Activated CD4-positive, alpha-beta T cell treated with anti-CD3 and anti-CD28 coated beads, Interleukin-2, Interleukin-4, amounts not matched to agents 100 ng/mL and 50 ng/mL, durations not matched to agents 16 hours and 8 hours (primary cell): ENCODE data around the gene ZNF496.
"Not testable (repeated sequence)": the region's sequence is repeated elsewhere in the genome, so short reads cannot be mapped to it uniquely, and the experiment has no call there.

Source experiments
- DNase-seq: peaks from one replicate; pipeline ENCODE4 v3.0.0-alpha.2; 2020; ENCODE audit warnings: low spot score

Gene ZNF496

DNA sequence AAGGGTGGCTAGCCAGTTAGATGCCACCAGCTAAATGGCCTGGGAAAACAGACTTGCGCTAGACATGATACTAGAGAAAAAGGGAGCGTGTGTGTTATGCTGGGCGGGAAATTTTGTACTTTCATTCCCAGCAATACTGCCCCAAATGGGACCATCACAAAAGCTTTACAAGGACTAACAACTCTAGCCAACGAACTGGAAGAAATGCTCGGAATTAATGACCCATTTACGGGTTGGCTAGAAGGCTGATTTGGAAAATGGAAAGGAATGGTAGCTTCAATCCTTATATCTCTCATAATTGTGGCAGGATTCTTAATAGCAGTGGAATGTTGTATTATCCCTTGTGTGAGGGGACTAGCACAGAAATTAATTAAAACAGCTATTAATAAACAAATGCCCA, 27.9 kb upstream of the ZNF496 start:
- DNase-seq: no peak

DNA sequence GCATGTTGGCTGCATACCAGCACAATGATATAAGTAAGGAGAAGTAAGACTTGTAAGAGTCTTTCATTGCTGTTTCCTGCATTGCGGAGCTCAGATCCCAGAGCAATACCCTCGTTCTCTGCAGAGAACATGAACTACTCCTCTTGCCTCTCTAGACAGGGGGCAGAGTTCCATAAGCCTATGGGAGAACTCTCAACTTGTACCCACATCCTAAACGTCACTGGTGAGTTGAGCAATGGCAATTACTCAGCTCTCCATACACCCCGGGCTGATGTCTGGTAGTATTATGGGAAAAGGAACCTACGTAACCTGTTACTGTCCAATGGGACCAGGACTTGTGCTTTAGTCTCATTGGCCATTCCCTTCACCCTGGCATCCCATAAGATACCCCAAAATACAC, 27.3 kb upstream of the ZNF496 start:
- no peak for DNase-seq

DNA sequence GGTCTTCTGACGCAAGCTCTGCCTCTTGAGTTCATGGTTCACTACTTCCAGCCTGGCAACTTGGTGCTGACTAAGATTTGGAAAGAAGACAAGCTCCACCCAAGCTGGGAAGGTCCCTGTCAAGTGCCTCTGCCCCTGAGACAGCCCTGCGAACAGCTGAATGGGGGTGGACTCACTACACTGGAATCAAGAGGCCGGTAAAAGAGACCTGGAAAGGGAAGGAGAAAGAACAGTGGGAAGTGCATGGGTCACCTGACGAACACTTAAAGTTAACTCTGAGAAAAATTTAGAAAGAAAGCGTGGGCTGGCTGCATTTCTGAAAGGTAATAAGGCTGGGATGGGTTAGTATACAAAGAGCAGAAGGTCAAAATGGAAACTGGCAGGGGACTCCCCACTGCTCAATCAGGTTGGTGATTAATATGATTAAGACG, 26.1 kb upstream of the ZNF496 start:
- DNase-seq: no peak

DNA sequence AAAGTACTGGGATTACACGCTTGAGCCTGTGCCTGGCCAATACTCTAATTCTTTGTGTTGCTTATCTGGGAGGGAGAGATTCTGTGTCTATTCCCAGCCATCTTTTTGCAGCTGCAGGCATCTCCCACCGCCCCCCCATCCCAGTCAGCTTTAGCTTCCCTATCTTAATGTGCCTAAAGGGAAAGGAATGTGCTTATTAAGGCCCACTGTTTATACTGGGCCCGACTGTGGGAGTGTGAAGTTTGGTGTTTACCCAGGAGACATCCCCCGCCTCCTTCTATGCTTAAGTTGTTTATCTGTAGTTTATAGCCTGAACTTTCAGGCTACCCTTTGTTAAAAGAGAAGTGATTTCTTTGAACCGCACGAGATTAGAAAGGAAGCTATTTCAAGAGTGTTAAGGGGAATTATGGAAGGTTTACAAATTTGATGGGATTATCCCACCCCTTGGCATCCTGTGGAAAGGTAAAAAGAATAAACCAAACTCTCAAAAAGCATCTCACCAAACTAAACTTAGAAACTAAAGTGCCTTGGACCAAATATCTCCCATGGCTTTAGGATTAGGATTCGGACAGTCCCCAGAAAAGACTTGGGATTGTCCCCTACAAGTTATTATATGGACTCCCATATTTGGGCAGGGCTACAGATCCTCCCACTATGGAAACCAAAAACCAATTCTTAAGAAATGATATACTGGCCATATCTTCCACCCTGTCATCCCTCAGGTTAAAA, 25.5 kb upstream of the ZNF496 start:
- DNase-seq: no peak

DNA sequence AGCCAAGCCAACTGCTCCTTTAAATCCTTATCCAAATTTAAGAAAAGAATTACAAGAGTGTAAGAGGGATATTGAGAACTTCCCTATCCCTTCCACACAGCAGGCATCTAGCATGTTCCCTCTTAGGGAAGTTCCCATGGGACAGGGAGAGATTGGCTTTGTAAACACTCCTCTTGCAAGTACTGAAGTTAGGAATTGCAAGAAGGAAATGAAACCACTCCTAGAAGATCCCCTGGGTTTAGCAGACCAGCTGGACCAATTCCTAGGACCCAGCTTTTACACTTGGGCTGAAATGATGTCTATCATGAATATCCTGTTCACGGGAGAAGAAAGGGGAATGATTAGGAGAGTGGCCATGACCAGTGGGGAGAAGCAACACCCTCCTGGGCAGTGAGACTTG, 23.5 kb upstream of the ZNF496 start:
- DNase-seq: not testable (repeated sequence)

DNA sequence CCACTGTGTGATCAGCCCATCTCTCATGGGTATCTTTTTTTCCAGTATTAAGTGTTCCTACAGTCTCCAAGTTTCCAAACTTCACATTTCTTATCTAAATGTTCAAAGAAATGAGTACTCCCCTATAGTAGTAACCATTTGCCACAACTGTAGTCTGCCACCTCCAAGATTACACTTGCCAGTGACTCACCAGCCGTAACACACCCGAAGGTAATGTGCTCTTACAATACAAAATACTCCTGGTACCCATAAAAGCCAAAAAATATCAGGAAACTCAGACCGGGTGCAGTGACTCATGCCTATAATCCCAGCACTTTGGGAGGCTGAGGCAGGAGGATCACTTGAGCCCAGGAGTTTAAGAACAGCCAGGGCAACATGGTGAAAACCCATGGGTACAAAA, 20.5 kb upstream of the ZNF496 start:
- no peak for DNase-seq

DNA sequence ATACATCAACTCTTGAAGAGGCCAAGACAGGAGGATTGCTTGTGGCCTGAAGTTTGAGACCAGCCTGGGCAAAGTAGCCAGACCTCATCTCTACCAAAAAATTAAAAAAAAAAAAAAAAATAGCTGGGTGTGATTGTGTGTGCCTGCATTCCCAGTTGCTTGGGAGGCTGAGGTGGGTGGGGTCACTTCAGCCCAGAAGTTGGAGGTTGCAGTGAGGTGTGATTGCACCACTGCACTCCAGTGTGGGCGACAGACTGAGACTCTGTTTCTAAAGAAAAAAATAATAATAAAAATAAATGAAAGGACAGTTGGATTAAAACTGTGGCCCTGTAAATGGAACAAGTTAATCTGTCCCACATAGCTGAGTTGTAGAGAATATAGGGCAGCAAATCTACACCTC, 18.9 kb upstream of the ZNF496 start:
- no peak for DNase-seq

DNA sequence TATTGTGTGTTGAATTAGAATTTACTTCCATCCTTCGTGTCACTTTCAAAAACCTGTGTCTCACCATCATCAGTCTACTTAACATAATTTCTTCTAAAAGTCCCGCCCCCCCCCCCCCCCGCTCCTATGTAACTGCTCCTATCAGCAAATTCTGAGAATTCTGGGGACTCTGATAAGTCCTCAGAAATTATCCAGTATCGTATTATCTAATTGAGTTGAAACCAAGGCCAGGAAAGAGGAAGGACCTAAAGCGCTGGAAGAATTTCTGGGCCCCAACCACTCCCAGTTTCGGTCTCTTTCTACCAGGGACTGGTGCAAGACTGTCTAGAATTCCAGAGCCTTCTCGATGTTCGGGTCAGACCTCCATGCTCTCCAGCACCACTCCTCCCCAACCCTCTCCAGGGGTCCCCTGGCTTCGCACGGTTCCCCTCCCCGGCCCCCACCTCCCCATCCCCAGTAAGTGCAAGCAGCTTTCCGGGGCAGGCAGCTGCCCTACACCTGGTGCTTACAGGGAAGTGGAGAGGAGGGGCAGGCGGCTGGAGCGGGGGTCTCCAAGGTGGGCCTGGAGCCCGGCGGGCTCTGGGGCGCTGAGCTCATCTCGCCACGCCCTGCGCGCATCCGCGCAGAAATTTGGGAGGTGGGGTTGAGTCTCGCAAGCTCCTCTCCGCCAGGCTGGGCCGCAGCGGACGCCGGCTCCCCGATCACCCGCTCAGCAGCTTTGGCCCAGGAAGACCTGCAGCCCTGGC, 16.0 kb upstream of the ZNF496 start:
- no peak for DNase-seq

DNA sequence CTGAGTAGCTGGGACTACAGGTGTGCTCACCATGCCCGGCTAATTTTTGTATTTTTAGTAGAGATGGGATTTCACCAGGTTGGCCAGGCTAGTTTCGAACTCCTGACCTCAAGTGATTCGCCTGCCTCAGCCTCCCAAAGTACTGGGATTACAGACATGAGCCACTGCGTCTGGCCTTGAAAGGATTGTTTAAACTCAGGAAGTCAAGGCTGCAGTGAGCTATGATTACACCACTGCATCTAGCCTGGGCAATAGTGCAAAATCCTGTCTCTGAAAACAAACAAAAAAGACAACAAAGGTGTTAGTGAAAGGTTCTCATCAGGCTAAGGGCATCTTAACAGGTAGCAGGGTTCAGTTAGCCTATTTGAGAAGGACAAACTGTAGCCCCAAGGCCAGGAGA, 14.2 kb upstream of the ZNF496 start:
- DNase-seq: no peak

DNA sequence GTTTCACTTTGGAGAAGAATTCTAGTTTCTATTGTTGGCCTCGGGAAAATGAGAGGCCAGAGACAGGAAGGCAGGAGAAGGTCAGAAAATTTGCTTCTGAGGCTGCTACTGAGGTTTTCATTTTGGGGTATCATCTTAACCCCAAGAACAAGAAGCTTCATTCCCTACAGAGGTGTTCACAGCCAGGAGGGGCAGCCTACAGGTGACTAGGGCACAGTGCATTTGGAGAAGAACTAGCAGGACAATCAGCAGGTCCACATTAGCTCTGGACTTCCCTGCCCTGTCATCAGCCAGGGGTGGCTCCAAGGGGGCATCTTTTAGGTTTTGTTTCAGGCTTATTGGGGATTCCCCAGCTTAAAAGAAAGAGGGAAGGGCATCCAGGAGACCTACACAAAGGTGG, 12.1 kb upstream of the ZNF496 start:
- DNase-seq: no peak

DNA sequence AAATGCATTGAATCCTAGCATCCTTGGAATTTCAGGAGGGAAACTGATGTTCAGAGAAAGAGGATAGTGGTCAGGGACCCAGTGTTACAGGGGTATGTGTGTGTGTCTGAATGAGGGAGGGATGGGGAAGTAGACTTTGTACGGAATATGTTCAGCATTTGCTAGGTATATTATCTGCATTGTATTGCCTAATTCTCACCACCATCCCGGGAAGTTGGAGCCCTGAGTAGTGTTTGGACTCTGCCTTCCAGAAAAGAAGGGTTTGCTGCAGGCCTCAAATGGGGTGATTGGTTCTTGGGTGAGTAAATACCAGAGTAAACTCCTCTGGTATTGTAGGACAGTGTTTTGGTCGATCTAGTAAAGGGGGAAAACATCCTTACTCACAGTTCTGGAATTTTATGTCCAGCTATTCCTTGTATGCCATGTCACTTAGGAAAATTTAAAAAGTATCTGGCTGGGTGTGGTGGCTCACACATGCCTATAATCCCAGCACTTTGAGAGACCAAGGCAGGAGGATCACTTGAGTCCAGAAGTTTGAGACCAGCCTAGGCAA, 7.1 kb upstream of the ZNF496 start:
- no peak for DNase-seq

DNA sequence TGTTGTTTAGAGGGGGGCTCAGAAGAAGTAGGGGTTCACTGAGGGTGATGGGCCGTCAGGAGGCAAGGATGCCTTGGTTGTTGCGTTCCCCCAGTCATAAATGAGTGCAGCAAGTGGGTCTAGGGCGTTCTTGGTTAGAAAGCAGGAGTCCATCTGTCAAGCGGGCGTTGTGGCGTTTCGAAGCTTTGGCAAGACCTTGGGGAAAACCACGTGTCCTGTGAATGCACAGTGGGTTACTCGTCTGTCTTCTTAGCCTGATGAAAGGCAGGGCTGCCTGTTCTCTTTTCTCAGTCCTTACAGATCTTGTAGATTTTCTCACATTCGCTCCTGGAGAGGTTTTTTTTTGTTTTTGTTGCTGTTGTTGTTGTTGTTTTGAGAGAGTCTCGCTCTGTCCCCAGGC, 6.3 kb upstream of the ZNF496 start:
- DNase-seq: no peak

DNA sequence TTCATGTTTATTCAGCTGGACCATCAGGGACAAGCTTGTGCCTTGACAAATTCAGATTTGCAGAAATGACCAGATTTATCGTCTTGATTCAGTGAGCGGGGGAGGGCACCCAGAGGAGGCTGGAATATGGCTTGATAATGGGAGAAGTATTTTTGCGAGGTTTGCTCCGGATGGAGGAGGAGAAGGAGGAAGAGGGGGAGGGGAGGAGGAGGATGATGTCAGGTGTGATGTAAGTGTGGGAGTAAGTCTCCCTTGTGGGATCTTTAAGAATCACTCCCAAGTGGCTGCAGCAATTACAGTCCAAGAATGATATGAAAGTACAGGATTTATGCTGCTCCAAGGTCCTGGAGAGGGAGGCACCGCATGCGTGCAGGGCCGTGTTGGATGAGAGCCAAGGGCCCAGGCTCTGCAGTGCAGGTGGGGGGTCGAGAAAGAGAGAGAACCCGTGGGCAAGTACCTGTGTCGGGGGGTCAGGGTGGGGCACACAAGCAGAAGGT, 5.6 kb upstream of the ZNF496 start:
- DNase-seq: no peak

DNA sequence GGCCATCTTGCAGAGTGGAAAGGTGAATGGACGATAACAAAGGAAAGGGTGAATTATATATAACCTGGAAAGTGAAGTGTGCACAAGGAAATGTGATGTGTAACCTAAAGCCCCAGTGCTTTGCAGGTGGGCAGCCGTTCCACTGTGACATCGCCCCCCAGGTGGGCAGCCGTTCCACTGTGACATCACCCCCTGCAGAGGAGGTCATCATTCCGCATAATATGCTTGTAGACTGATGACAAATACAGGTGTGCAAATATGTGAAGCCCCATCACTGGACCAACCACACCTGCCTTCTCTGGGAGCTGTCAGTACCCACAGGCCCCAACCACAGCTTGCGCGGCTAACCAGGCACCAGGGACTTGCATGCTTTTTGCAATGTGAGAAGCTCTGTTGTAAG, 4.7 kb upstream of the ZNF496 start:
- no peak for DNase-seq

DNA sequence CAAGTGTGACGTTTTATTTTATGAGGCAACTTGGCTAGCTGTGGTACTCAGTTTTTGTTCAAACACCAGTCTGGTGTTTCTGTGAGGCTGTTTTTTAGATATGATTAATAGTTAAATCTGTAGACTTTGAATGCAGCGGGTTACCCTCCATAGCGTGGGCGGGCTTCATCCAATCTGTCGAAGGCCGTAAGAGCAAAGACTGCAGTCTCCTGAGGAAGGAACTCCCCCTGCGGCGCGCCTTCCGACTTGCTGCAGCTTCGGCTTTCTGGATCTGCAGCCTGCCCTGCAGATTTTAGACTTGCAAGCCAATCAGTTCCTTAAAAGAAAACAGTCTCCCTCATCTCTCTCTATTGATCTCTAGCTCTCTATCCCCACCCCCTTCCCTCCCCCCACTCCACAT, 4.2 kb upstream of the ZNF496 start:
- no peak for DNase-seq

DNA sequence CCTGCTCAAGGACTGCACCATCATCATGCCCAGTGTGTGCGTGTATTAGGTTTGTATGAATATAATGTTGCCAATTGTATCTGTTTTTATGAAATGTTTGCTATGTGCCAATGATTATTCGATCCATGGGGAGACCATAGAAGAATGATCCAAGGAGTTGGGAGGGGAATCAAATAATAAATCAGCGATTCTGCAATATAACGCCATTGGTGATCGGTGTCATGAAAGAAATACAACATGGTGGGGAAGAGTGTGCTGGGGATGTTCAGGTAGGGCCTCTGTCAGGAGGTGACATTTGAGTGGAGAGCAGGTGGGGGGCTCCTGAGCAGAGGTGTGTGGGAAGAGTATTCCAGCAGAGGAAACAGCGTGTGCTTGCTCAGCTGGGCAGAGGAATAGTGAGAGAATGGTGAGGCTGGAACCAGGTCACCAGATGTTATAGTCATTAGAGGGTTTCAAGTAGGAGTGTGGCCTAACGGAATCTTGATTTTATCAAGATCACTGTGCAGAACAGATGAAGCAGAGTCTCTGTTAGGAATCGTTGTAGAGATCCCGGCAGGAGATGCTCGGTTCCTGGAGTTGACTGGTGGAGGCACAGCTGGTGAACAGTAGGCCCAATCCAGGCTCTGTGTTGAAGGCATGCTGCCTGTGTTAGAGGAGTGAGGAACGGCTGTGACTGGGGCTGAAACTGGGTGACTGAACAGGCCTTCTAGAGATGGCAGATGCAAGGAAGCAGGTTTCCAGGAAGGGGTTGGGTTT, 2.9 kb upstream of the ZNF496 start:
- no peak for DNase-seq

DNA sequence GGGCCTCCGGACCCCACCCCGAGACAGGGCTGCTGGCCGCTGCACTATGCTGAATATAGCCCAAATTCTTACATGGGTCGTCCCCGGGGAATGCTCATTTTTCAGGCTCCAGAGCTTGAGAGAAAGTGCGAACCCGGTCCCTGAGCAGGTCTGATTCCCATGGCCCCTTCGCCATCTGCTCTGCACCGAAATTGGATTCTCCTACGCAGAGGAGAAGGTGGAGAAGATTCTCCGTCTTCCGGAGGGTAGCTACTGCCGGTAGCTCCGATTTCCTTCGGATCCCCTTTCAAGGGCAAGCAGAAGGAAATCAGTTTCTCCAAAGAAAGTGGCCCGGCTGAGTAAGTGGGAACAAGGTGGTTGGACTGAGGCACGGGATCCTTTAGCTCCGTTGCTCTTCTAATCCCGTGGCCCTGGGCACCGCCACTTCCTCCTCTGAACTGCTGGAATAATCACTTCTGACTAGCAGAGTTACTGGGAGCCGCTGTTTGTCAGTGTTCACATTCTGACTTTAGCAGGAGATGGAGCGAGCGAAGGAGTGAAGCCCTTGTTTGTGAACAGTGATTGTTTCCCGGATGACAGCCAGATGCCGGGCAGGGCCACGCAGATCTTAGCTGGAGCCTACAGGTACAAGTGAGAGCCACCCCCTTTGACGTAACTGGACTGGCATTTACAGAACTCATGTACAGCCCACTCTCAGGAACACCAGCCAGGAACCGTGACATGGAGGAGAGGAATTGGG, 1.1 kb upstream of the ZNF496 start:
- DNase-seq: no peak

DNA sequence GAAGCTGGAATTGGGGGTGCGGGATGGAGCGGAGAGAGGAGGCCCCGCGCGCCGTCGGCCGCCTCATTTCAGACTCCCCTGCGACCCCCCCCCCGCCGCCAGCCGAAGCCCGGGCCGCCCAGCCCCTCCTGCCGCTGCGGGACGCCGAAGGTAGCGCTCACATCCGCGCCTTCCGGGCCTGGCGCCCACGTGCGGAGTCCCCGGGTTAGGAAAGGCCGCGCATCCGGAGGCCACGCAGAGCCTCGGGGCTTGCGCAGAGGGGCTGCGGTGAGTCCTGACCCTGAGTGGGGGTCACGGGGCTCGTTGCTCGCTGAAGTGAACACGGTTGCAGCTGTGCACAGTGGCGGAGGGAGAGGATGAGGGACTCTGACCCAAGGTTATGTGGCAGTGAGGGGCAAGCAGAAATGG, 552 bp upstream of the ZNF496 start:
- DNase-seq: peak; percentile 35

DNA sequence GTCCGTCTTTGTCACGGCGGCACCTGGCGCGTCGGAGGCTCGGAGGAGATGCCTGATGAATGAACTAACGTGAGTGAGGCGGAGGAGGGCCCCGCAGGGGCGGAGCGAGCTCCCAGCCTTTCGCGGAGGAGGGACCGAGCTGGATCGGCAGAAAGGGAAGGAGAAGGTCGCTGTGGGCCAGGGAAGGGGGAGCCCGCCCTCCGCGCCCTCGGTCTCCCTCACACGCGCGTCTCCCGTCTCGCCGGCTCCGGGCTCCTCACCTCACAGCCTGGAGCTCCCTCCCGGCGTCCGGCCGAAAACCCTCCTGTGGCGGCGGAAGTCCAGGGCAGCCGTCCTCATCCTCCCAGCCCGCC, 519 bp downstream of the ZNF496 start:
- DNase-seq: peak; percentile 69

DNA sequence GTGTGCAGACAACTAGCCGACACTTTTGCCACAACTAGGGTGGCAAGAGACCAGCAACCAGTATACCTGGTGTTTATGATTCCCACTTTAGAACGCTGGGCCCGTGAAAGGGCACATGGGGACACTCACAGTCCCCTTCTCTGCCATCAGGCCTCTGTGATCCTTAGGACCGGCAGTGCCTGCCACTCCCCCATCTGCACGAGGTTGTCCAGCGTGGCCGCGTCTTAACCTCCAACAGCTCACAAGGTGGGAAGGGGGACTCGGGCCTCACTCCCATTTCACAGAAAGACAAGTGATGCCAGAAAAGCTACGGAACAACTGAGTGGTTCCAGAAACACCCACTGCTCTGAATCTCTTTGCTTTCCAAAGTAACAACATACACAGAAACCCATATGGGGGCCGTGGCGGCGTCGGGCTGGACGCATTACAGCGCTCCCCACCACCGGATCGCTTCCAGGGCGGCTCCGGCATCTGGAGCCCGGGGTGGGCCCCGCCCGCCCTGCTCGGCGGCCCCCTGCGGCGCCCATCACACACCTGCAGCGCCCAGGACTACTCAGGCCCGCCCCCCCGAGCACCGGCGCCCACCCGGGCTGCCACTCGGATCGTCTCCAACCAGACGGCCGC, 1.0 kb downstream of the ZNF496 start:
- DNase-seq: no peak

DNA sequence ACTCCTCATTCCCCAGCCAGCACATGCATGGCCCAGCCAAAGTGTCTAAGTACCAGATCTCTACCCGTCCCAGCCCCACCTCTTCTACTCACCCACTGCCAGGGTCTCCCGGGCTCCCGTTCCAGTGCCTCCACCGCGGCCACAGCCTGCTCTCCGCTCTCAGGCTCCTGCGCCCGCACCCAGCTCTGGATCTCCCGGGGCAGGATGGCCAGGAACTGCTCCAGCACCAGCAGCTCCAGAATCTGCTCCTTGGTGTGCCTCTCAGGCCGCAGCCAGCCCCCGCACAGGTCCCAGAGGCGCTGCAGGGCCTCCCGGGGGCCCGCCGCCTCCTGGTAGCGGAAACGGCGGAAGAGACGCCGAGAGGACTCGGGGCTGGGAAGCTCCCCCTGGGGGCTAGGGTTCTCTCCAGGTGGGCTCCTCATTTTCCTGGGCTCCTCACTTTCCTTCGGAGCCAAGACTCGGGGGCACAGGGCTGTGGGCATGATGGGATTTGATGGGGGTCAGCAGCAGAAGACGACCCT, 2.5 kb downstream of the ZNF496 start:
- DNase-seq: no peak
